Keratinocyte (primary cell): ENCODE measurements around the gene GLYATL1. TPM values are rescaled to one million over a fixed set of nuclear protein-coding genes. Genes with fewer than 3 reads are reported as not detected.

Experiments used
- DNase-seq: peaks from one replicate; pipeline ENCODE4 v3.0.0-alpha.2; 2011; ENCODE audit warnings: low read depth, missing footprints, low spot score
- FAIRE-seq: peaks from 2 replicates; lab custom pipeline; 2011; peaks lifted over from hg19 to GRCh38; lab: Jason Lieb, UNC
- H2AFZ ChIP-seq: 2 replicates; pipeline ENCODE4 v1.6.0; 2012; ENCODE audit warnings: low read length, control low read depth, inconsistent platforms; ENCODE audit not compliant: control insufficient read depth
- H3K27ac ChIP-seq: 2 replicates; pipeline ENCODE4 v1.5.1; 2011; ENCODE audit warnings: low read length; ENCODE audit not compliant: control insufficient read depth, insufficient read depth
- H3K27me3 ChIP-seq: 3 replicates; pipeline ENCODE4 v1.6.0; 2011; ENCODE audit warnings: low read length; ENCODE audit not compliant: control insufficient read depth, insufficient read depth; ENCODE audit errors: extremely low read depth
- H3K36me3 ChIP-seq, 2 experiments: 2 replicates in 1 of 2; 3 replicates in 1 of 2; pipeline ENCODE4 v1.5.1; 2011; ENCODE audit warnings: low read length in 2 of 2, mild to moderate bottlenecking in 1 of 2; ENCODE audit not compliant: control insufficient read depth in 2 of 2, insufficient read depth in 2 of 2; ENCODE audit errors: extremely low read depth in 1 of 2
- H3K4me1 ChIP-seq: 3 replicates; pipeline ENCODE4 v1.5.1; 2011; ENCODE audit warnings: low read length; ENCODE audit not compliant: control insufficient read depth, insufficient read depth; ENCODE audit errors: extremely low read depth
- H3K4me2 ChIP-seq: 3 replicates; pipeline ENCODE4 v1.6.0; 2011; ENCODE audit warnings: low read depth, low read length; ENCODE audit not compliant: control insufficient read depth, insufficient read depth; ENCODE audit errors: extremely low read depth
- H3K4me3 ChIP-seq, 3 experiments: fragments of 200-600 bp in 1 of 3; sonication (generic) in 1 of 3; 2 replicates in 2 of 3; 3 replicates in 1 of 3; pipeline ENCODE4 v1.5.1; 2011 to 2016; ENCODE audit warnings: low read length in 3 of 3, mild to moderate bottlenecking in 3 of 3, control low read depth in 2 of 3, inconsistent platforms in 1 of 3, low read depth in 1 of 3, mixed read lengths in 1 of 3, mixed run types in 1 of 3, moderate library complexity in 1 of 3; ENCODE audit not compliant: control insufficient read depth in 2 of 3, insufficient read depth in 2 of 3; ENCODE audit errors: extremely low read depth in 1 of 3
- H3K79me2 ChIP-seq: 2 replicates; pipeline ENCODE4 v1.6.0; 2012; ENCODE audit warnings: low read length; ENCODE audit not compliant: control insufficient read depth, insufficient read depth
- H3K9ac ChIP-seq: 3 replicates; pipeline ENCODE4 v1.6.0; 2011; ENCODE audit warnings: low read length; ENCODE audit not compliant: control insufficient read depth, insufficient read depth; ENCODE audit errors: extremely low read depth
- H3K9me1 ChIP-seq: 3 replicates; pipeline ENCODE4 v1.6.0; 2011; ENCODE audit warnings: low read length; ENCODE audit not compliant: control insufficient read depth, insufficient read depth; ENCODE audit errors: extremely low read depth
- H3K9me3 ChIP-seq: 2 replicates; pipeline ENCODE4 v1.5.1; 2012; ENCODE audit warnings: low read depth, low read length; ENCODE audit not compliant: control insufficient read depth
- H4K20me1 ChIP-seq: 3 replicates; pipeline ENCODE4 v1.6.0; 2011; ENCODE audit warnings: low read length; ENCODE audit not compliant: control insufficient read depth, insufficient read depth; ENCODE audit errors: extremely low read depth
- CTCF ChIP-seq, 3 experiments: IDR thresholded peaks in 1 of 3; conservative IDR thresholded peaks in 1 of 3; optimal IDR thresholded peaks in 1 of 3; 2 replicates in 2 of 3; 3 replicates in 1 of 3; pipeline versions ENCODE3 to v1.5.1; 2011; ENCODE audit warnings: low read length in 3 of 3, mild to moderate bottlenecking in 3 of 3, moderate library complexity in 2 of 3, control low read depth in 1 of 3, inconsistent platforms in 1 of 3; ENCODE audit not compliant: insufficient read depth in 2 of 3; ENCODE audit errors: extremely low read depth in 1 of 3
- EZH2 ChIP-seq: IDR thresholded peaks from one replicate; pipeline ENCODE4 v1.6.1; 2012; ENCODE audit warnings: inconsistent platforms, mild to moderate bottlenecking, low read length, moderate library complexity
- dilution Hi-C: fragments of 300-500 bp; cut with MboI; formaldehyde crosslinking; loops from one replicate; pipeline ENCODE4 v1.7.0; 2020; ENCODE audit warnings: low sequenced_read_pairs; ENCODE audit not compliant: extremely low pct_ligation_motif_present
- polyA plus RNA-seq, 5 experiments: library from polyadenylated mRNA; depleted of rRNA in 3 of 5; stranded (reverse) in 3 of 5; stranded (forward) in 1 of 5; unstranded in 1 of 5; fragments of >200 nt; gene quantifications; 1 replicate in 1 of 5; 2 replicates in 3 of 5; 3 replicates in 1 of 5; pipeline versions ENCODE4 v1.2.1 to v1.2.3, GENCODE V29; 2011 to 2012; ENCODE audit warnings: missing spikeins in 2 of 5, low read depth in 1 of 5, low replicate concordance in 1 of 5

GLYATL1 gene
- polyA plus RNA-seq, 1 donor (not counting 4 experiments of a cell fraction or from before 2014, with no cell fraction given), result 0.26 TPM

GRCh38 chr11:58912124-58912523 lies 27.2 kb upstream of the GLYATL1 start:
- FAIRE-seq, result peak; percentile 95

GRCh38 chr11:58913685-58914084 lies 25.6 kb upstream of the GLYATL1 start:
- no peak overlapping the region for H3K4me3 ChIP-seq
- no peaks in the 10 kb centered on the region for H3K9me1 ChIP-seq
- no peaks in the 10 kb centered on the region for H4K20me1 ChIP-seq
- H3K27ac ChIP-seq, result no peak overlapping the region
- no peak overlapping the region for H3K4me2 ChIP-seq
- H2AFZ ChIP-seq, result no peak overlapping the region
- DNase-seq (no peak), FAIRE-seq (no peak)
- H3K79me2 ChIP-seq, result no peaks in the 10 kb centered on the region
- dilution Hi-C loops, result no loop called here
- TF ChIP-seq CTCF (optimal IDR thresholded peaks at IDR 0.05 in 1 of 3, IDR thresholded peaks at IDR 0.05 in 1 of 3, conservative IDR thresholded peaks at IDR 0.05 in 1 of 3; ENCODE audit: extremely low read depth in 1 of 3, insufficient read depth in 2 of 3, low read length in 3 of 3) (no peak), EZH2 (no peak)
- no peaks in the 10 kb centered on the region for H3K36me3 ChIP-seq
- peaks cover 11% of the 10 kb centered on the region for H3K9me3 ChIP-seq
- H3K4me1 ChIP-seq, result peaks cover 17% of the 10 kb centered on the region
- H3K27me3 ChIP-seq, result no peaks in the 10 kb centered on the region
- H3K9ac ChIP-seq, result no peak overlapping the region

More at GRCh38 chr11:58912124-58912523, 27.2 kb upstream of the GLYATL1 start:
- peaks cover 17% of the 10 kb centered on the region for H3K4me1 ChIP-seq
- no peak for DNase-seq
- no peaks in the 10 kb centered on the region for H3K79me2 ChIP-seq
- H2AFZ ChIP-seq, result no peak overlapping the region
- peaks cover 7% of the 10 kb centered on the region for H3K9me3 ChIP-seq
- H3K27me3 ChIP-seq, result no peaks in the 10 kb centered on the region
- no peak for TF ChIP-seq CTCF (optimal IDR thresholded peaks at IDR 0.05 in 1 of 3, IDR thresholded peaks at IDR 0.05 in 1 of 3, conservative IDR thresholded peaks at IDR 0.05 in 1 of 3; ENCODE audit: extremely low read depth in 1 of 3, insufficient read depth in 2 of 3, low read length in 3 of 3)
- TF ChIP-seq EZH2, result no peak
- dilution Hi-C loops, result no loop called here
- no peaks in the 10 kb centered on the region for H4K20me1 ChIP-seq
- H3K4me2 ChIP-seq, result no peak overlapping the region
- H3K36me3 ChIP-seq, result no peaks in the 10 kb centered on the region
- H3K27ac ChIP-seq, result no peak overlapping the region
- no peak overlapping the region for H3K4me3 ChIP-seq
- no peaks in the 10 kb centered on the region for H3K9me1 ChIP-seq
- no peak overlapping the region for H3K9ac ChIP-seq
